ENCODE data around the gene GBA3. TPM values are rescaled to one million over a fixed set of nuclear protein-coding genes. Genes with fewer than 3 reads are reported as not detected.
A peak's percentile ranks its signal among the peaks of the same experiment; 100 is the strongest.

Gene GBA3
- total and polyA plus RNA-seq, 12 donors = not detected

DNA sequence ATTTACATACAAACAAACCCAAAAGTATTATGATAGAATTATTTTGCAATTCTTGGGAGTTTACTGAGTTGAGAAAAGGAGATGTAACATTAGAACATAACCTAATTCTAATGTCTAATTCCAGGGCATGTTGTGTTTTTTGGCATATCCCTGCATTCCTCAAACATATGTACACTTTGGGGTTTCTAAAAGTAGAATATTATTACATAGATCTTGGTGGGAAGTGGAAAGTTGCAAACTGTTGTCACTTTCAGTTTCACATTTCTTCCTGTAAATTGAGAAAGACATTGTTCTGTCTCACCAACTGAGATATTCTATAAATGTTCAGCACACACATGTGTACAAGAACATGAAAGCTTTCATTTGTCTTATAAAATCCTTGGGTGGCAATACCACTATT is 24.4 kb upstream of the GBA3 start:
- TF ChIP-seq CTCF (IDR thresholded peaks at IDR 0.05) = no peak
- no peaks in the 10 kb centered on the region for H3K36me3 ChIP-seq
- H3K4me1 ChIP-seq = peaks cover 0 to 19% (median 0%) of the 10 kb centered on the region in 9 donors
- peak overlapping the region in 2 of 10 donors; percentile 2 to 69 for H3K27ac ChIP-seq
- DNase-seq (no peak), ATAC-seq (peak in 1 of 8 donors; percentile 16)
- H3K27me3 ChIP-seq = no peaks in the 10 kb centered on the region
- no peak overlapping the region for H3K4me3 ChIP-seq
- no peaks in the 10 kb centered on the region for H3K9me3 ChIP-seq
- intact Hi-C loops (cut with DNase I) = no loop called here

DNA sequence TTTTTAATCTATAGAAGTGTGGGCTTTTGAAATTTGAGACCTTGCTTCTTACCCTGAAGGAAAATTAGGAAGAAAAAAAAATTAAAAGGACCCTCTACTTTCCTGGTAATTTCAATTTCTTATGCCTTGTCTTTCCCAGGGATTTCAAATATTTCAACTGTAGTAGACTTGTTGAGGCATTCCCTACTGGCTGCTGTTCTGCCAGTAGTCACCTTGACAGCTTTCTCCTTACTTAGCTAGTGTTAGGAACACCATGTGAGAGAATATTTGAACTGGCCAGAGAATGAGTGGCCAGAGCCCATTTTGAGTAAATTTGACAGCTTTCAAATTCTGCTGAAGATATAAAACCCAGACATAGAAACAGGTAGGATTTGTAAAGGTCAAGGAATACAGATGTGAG is 24.0 kb upstream of the GBA3 start:
- Histone ChIP-seq H3K4me3 (no peak overlapping the region), H3K9me3 (no peaks in the 10 kb centered on the region), H3K27me3 (no peaks in the 10 kb centered on the region), H3K27ac (peak overlapping the region in 1 of 10 donors; percentile 69), H3K36me3 (no peaks in the 10 kb centered on the region), H3K4me1 (peaks cover 0 to 19% (median 0%) of the 10 kb centered on the region in 9 donors)
- no peak for TF ChIP-seq CTCF (IDR thresholded peaks at IDR 0.05)
- ATAC-seq (no peak), DNase-seq (no peak)
- intact Hi-C loops (cut with DNase I) = no loop called here

DNA sequence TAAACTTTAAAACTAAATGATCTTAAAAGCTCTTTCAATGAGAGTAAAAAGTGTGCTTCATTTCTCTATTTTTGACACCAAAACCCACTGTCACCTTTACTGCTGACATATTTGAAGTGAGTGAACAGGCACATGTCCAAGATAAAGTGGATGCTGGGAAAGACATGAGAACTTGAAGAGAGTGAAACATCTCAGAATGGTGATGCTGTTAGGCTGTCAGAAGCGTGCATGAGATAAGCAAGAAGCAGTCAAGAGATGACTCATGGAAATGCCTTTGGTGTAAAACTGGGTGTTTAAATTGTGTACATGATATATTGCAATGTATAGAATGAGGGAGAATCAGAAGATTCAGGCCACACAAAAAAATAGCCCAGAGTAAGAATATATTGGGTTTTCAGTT is 21.8 kb upstream of the GBA3 start:
- peaks cover 0 to 19% (median 0%) of the 10 kb centered on the region in 9 donors for H3K4me1 ChIP-seq
- no peaks in the 10 kb centered on the region for H3K27me3 ChIP-seq
- H3K36me3 ChIP-seq = no peaks in the 10 kb centered on the region
- intact Hi-C loops (cut with DNase I) = no loop called here
- no peak overlapping the region for H3K4me3 ChIP-seq
- TF ChIP-seq CTCF (IDR thresholded peaks at IDR 0.05) = no peak
- no peak overlapping the region for H3K27ac ChIP-seq
- ATAC-seq (no peak), DNase-seq (no peak)
- no peaks in the 10 kb centered on the region for H3K9me3 ChIP-seq
- 74 to 91% methylated on average over 1 of the region's 1 CpG for WGBS, 2 donors

- Histone ChIP-seq H3K27ac (no peak overlapping the region), H3K4me1 (peaks cover 0 to 15% (median 0%) of the 10 kb centered on the region in 9 donors), H3K4me3 (no peak overlapping the region), H3K27me3 (no peaks in the 10 kb centered on the region), H3K36me3 (no peaks in the 10 kb centered on the region), H3K9me3 (no peaks in the 10 kb centered on the region)
- WGBS, 2 donors = 87 to 98% methylated on average over 1 of the region's 1 CpG
- DNase-seq = no peak
- intact Hi-C loops (cut with DNase I) = no loop called here
- TF ChIP-seq CTCF (IDR thresholded peaks at IDR 0.05) = no peak
- ATAC-seq = no peak
Measured at GRCh38 chr4:22672519-22672918, 20.2 kb upstream of the GBA3 start.

DNA sequence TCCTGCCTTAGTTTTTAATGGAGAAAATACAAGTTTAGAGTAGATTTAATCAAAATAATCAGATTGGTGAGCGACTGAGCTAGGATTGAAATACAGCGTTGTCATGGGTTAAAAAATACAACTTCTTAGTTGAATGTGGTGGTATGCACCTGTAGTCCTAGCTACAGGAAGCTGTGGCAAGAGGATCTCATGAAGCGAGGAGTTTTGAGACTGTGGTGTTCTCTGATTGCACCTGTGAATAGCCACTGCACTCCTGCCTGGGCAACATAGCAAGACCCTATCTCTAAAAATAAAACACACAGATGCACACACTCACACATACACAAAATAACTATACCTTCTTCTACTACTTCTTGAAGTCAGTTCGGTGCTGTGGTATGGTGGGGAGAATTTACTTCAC is 19.8 kb upstream of the GBA3 start:
- ATAC-seq = no peak
- 93 to 94% methylated on average over 4 of the region's 4 CpGs for WGBS, 2 donors
- no peak overlapping the region for H3K4me3 ChIP-seq

More for the DNA sequence above, 19.8 kb upstream of the GBA3 start:
- intact Hi-C loops (cut with DNase I) = no loop called here
- Histone ChIP-seq H3K4me1 (peaks cover 0 to 11% (median 0%) of the 10 kb centered on the region in 9 donors), H3K9me3 (no peaks in the 10 kb centered on the region), H3K36me3 (no peaks in the 10 kb centered on the region), H3K27ac (no peak overlapping the region), H3K27me3 (no peaks in the 10 kb centered on the region)
- no peak for TF ChIP-seq CTCF (IDR thresholded peaks at IDR 0.05)
- no peak for DNase-seq
